ENCODE data around the gene RGL2. TPM values are rescaled to one million over a fixed set of nuclear protein-coding genes. Genes with fewer than 3 reads are reported as not detected.
"Not testable (repeated sequence)": the region's sequence is repeated elsewhere in the genome, so short reads cannot be mapped to it uniquely, and the experiment has no call there.

RGL2 gene
- total and polyA plus RNA-seq, 4 donors = 72.2 to 93.7 (median 75.0) TPM

GRCh38 chr6:33288921-33289783 lies 9.6 kb downstream of the RGL2 start, which contains the start of the genes PFDN6 and WDR46:
Gene PFDN6, plus strand, starts transcription at chr6:33289601. Its CDS starts 256 bp downstream, at chr6:33289857.
Gene WDR46, minus strand, starts transcription at chr6:33289239. Its CDS starts 69 bp downstream, at chr6:33289170.
- peaks cover 0 to 1% (median 0%) of the 10 kb centered on the region in 4 donors for H3K9me3 ChIP-seq (ENCODE audit: control insufficient read depth in 4 of 4, insufficient read depth in 3 of 4, low read length in 3 of 4)
- peak; percentile 93 for ATAC-seq (ENCODE audit: insufficient read depth, low FRiP score)
- H3K27ac ChIP-seq (ENCODE audit: low read depth in 1 of 2, low read length in 1 of 2) = peak within 1 kb of the TSS; percentile 43 to 65
- no peaks in the 10 kb centered on the region for H3K27me3 ChIP-seq (ENCODE audit: control insufficient read depth in 3 of 3, insufficient read depth in 3 of 3, low read length in 2 of 3)
- peaks cover 0 to 16% (median 15%) of the 10 kb centered on the region in 5 donors for H3K4me1 ChIP-seq (ENCODE audit: control insufficient read depth in 5 of 5, insufficient read depth in 5 of 5, low read length in 5 of 5)
- DNase-seq = peak; percentile 86 to 96 (median 96)
- H3K4me3 ChIP-seq = peak within 1 kb of the TSS; percentile 86
- no peak for TF ChIP-seq CTCF (IDR thresholded peaks at IDR 0.05; ENCODE audit: control extremely low read depth, extremely low read depth)
- peaks cover 15 to 38% (median 25%) of the 10 kb centered on the region in 4 donors for H3K36me3 ChIP-seq (ENCODE audit: control insufficient read depth in 4 of 4, insufficient read depth in 4 of 4, low read length in 4 of 4)
- WGBS, 2 donors = 0% methylated on average over 43 of the region's 43 CpGs
- H3K9ac ChIP-seq (ENCODE audit: insufficient read depth in 1 of 2, low read length in 2 of 2) = peak within 1 kb of the TSS; percentile 53 to 85

GRCh38 chr6:33288141-33288920 lies 10.4 kb downstream of the RGL2 start:
- Histone ChIP-seq H3K36me3 (ENCODE audit: control insufficient read depth in 4 of 4, insufficient read depth in 4 of 4, low read length in 4 of 4) (peaks cover 13 to 34% (median 24%) of the 10 kb centered on the region in 4 donors), H3K27ac (ENCODE audit: low read depth in 1 of 2, low read length in 1 of 2) (peak overlapping the region; percentile 43 to 65), H3K27me3 (ENCODE audit: control insufficient read depth in 3 of 3, insufficient read depth in 3 of 3, low read length in 2 of 3) (no peaks in the 10 kb centered on the region), H3K4me1 (ENCODE audit: control insufficient read depth in 5 of 5, insufficient read depth in 5 of 5, low read length in 5 of 5) (peaks cover 0 to 16% (median 15%) of the 10 kb centered on the region in 5 donors), H3K9me3 (ENCODE audit: control insufficient read depth in 4 of 4, insufficient read depth in 3 of 4, low read length in 3 of 4) (peaks cover 0 to 1% (median 0%) of the 10 kb centered on the region in 4 donors), H3K9ac (ENCODE audit: insufficient read depth in 1 of 2, low read length in 2 of 2) (peak overlapping the region; percentile 44 to 46), H3K4me3 (peak overlapping the region; percentile 86)
- DNase-seq (no peak), ATAC-seq (ENCODE audit: insufficient read depth, low FRiP score) (no peak)
- TF ChIP-seq CTCF (IDR thresholded peaks at IDR 0.05; ENCODE audit: control extremely low read depth, extremely low read depth) = no peak
- 10 to 12% methylated on average over 21 of the region's 21 CpGs for WGBS, 2 donors

- no peak for DNase-seq
- Histone ChIP-seq H3K27ac (ENCODE audit: low read depth in 1 of 2, low read length in 1 of 2) (no peak overlapping the region), H3K4me1 (ENCODE audit: control insufficient read depth in 5 of 5, insufficient read depth in 5 of 5, low read length in 5 of 5) (peaks cover 0 to 16% (median 15%) of the 10 kb centered on the region in 5 donors), H3K27me3 (ENCODE audit: control insufficient read depth in 3 of 3, insufficient read depth in 3 of 3, low read length in 2 of 3) (no peaks in the 10 kb centered on the region), H3K4me3 (no peak overlapping the region), H3K9me3 (ENCODE audit: control insufficient read depth in 4 of 4, insufficient read depth in 3 of 4, low read length in 3 of 4) (peaks cover 0 to 1% (median 0%) of the 10 kb centered on the region in 4 donors), H3K36me3 (ENCODE audit: control insufficient read depth in 4 of 4, insufficient read depth in 4 of 4, low read length in 4 of 4) (peaks cover 8 to 28% (median 21%) of the 10 kb centered on the region in 4 donors), H3K9ac (ENCODE audit: insufficient read depth in 1 of 2, low read length in 2 of 2) (no peak overlapping the region)
- no peak for TF ChIP-seq CTCF (IDR thresholded peaks at IDR 0.05; ENCODE audit: control extremely low read depth, extremely low read depth)
- 92 to 94% methylated on average over 22 of the region's 22 CpGs for WGBS, 2 donors
- no peak for ATAC-seq (ENCODE audit: insufficient read depth, low FRiP score)
These were observed 11.5 kb downstream of the RGL2 start for GRCh38 chr6:33286946-33287914.

- H3K27ac ChIP-seq (ENCODE audit: low read depth in 1 of 2, low read length in 1 of 2); H3K27me3 ChIP-seq (ENCODE audit: control insufficient read depth in 3 of 3, insufficient read depth in 3 of 3, low read length in 2 of 3); ATAC-seq (ENCODE audit: insufficient read depth, low FRiP score); H3K9ac ChIP-seq (ENCODE audit: insufficient read depth in 1 of 2, low read length in 2 of 2); DNase-seq; H3K9me3 ChIP-seq (ENCODE audit: control insufficient read depth in 4 of 4, insufficient read depth in 3 of 4, low read length in 3 of 4); H3K4me3 ChIP-seq: not testable (repeated sequence)
- peaks cover 0 to 14% (median 10%) of the 10 kb centered on the region in 5 donors for H3K4me1 ChIP-seq (ENCODE audit: control insufficient read depth in 5 of 5, insufficient read depth in 5 of 5, low read length in 5 of 5)
- WGBS, 2 donors = 93 to 95% methylated on average over 4 of the region's 4 CpGs
- H3K36me3 ChIP-seq (ENCODE audit: control insufficient read depth in 4 of 4, insufficient read depth in 4 of 4, low read length in 4 of 4) = peaks cover 4 to 29% (median 13%) of the 10 kb centered on the region in 4 donors
These were observed 13.5 kb downstream of the RGL2 start for GRCh38 chr6:33285214-33285613.
